ENCODE data around the gene PRPS1L1.

GRCh38 chr7:18053941-18054340 lies 26.3 kb upstream of the PRPS1L1 start:
- no peak for TF ChIP-seq POLR2A (IDR thresholded peaks at IDR 0.05; ENCODE audit: low read length)
- TF ChIP-seq GATA1 (IDR thresholded peaks at IDR 0.05; ENCODE audit: low read depth, low read length), result no peak

Measured in erythroblast (primary cell).